Measurements from ENCODE around the gene N4BP2.
A peak's percentile ranks its signal among the peaks of the same experiment; 100 is the strongest.

Gene N4BP2

DNA sequence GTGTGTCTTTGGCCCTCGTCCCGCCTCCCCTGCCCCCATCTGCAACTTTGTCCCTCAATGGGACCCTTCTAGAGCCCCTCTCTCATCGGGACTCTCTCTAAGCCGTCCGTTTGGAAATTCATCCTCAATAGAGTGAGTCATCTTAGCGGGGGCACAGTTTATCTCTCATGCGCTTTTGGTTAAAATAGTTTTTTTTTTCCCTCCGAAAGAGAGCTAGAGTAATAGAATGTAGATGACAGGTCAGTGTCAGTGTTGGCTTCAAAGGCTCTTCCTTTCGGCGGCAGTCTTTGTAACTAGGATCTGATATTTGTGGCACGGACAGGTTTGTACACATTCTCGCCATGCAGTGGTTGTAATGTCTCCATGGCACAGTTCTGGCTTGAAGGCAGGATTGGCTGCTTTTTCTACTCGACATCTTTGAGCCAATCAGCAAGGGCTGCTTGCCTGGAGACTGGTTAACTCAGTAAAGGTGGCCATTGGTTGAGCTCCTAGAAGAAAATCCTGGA is 989 bp downstream of the N4BP2 start (continued):
- TF ChIP-seq, protein P1, sequence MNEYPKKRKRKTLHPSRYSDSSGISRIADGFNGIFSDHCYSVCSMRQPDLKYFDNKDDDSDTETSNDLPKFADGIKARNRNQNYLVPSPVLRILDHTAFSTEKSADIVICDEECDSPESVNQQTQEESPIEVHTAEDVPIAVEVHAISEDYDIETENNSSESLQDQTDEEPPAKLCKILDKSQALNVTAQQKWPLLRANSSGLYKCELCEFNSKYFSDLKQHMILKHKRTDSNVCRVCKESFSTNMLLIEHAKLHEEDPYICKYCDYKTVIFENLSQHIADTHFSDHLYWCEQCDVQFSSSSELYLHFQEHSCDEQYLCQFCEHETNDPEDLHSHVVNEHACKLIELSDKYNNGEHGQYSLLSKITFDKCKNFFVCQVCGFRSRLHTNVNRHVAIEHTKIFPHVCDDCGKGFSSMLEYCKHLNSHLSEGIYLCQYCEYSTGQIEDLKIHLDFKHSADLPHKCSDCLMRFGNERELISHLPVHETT (tag by site-specific recombination; IDR thresholded peaks at IDR 0.05) = no peak
- TF ChIP-seq ZNF184 (tag by site-specific recombination; IDR thresholded peaks at IDR 0.05) (no peak), ZBTB7A (tag by site-specific recombination; IDR thresholded peaks at IDR 0.05; ENCODE audit: low read depth) (no peak), GLIS1 (tag by site-specific recombination; IDR thresholded peaks at IDR 0.05) (no peak), ZNF19 (tag by site-specific recombination; IDR thresholded peaks at IDR 0.05; ENCODE audit: low read depth) (no peak), ZXDB (tag by site-specific recombination; IDR thresholded peaks at IDR 0.05) (no peak), ZNF768 (tag by site-specific recombination; IDR thresholded peaks at IDR 0.05) (no peak), IKZF3 (tag by site-specific recombination; IDR thresholded peaks at IDR 0.05) (no peak), KLF8 (tag by site-specific recombination; IDR thresholded peaks at IDR 0.05) (no peak), KLF10 (tag by site-specific recombination; IDR thresholded peaks at IDR 0.05) (0 out of 2 replicates have a peak, but pooled peaks have one; percentile 5), SP7 (tag by site-specific recombination; IDR thresholded peaks at IDR 0.05) (no peak), ZIC2 (tag by site-specific recombination; IDR thresholded peaks at IDR 0.05) (peak; percentile 2; the same call in 1 of the 2 replicates), ZNF121 (tag by site-specific recombination; IDR thresholded peaks at IDR 0.05) (no peak), ZNF391 (tag by site-specific recombination; IDR thresholded peaks at IDR 0.05; ENCODE audit: borderline replicate concordance, low read depth) (no peak), ZNF571 (tag by site-specific recombination; IDR thresholded peaks at IDR 0.05) (no peak)
- TF ChIP-seq, protein P2, sequence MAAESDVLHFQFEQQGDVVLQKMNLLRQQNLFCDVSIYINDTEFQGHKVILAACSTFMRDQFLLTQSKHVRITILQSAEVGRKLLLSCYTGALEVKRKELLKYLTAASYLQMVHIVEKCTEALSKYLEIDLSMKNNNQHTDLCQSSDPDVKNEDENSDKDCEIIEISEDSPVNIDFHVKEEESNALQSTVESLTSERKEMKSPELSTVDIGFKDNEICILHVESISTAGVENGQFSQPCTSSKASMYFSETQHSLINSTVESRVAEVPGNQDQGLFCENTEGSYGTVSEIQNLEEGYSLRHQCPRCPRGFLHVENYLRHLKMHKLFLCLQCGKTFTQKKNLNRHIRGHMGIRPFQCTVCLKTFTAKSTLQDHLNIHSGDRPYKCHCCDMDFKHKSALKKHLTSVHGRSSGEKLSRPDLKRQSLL (tag by site-specific recombination; IDR thresholded peaks at IDR 0.05) = 0 out of 2 replicates have a peak, but pooled peaks have one; percentile 3
- TF ChIP-seq, protein P3, sequence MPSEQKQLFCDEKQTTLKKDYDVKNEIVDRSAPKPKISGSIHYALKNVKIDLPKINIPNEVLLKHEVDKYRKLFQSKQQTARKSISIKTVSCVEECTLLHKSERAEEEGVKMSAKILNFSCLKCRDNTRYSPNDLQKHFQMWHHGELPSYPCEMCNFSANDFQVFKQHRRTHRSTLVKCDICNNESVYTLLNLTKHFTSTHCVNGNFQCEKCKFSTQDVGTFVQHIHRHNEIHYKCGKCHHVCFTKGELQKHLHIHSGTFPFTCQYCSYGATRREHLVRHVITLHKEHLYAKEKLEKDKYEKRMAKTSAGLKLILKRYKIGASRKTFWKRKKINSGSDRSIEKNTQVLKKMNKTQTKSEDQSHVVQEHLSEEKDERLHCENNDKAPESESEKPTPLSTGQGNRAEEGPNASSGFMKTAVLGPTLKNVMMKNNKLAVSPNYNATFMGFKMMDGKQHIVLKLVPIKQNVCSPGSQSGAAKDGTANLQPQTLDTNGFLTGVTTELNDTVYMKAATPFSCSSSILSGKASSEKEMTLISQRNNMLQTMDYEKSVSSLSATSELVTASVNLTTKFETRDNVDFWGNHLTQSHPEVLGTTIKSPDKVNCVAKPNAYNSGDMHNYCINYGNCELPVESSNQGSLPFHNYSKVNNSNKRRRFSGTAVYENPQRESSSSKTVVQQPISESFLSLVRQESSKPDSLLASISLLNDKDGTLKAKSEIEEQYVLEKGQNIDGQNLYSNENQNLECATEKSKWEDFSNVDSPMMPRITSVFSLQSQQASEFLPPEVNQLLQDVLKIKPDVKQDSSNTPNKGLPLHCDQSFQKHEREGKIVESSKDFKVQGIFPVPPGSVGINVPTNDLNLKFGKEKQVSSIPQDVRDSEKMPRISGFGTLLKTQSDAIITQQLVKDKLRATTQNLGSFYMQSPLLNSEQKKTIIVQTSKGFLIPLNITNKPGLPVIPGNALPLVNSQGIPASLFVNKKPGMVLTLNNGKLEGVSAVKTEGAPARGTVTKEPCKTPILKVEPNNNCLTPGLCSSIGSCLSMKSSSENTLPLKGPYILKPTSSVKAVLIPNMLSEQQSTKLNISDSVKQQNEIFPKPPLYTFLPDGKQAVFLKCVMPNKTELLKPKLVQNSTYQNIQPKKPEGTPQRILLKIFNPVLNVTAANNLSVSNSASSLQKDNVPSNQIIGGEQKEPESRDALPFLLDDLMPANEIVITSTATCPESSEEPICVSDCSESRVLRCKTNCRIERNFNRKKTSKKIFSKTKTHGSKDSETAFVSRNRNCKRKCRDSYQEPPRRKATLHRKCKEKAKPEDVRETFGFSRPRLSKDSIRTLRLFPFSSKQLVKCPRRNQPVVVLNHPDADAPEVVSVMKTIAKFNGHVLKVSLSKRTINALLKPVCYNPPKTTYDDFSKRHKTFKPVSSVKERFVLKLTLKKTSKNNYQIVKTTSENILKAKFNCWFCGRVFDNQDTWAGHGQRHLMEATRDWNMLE (tag by site-specific recombination; conservative IDR thresholded peaks at IDR 0.05; ENCODE audit: low read depth) = no peak
- TF ChIP-seq, protein P4, sequence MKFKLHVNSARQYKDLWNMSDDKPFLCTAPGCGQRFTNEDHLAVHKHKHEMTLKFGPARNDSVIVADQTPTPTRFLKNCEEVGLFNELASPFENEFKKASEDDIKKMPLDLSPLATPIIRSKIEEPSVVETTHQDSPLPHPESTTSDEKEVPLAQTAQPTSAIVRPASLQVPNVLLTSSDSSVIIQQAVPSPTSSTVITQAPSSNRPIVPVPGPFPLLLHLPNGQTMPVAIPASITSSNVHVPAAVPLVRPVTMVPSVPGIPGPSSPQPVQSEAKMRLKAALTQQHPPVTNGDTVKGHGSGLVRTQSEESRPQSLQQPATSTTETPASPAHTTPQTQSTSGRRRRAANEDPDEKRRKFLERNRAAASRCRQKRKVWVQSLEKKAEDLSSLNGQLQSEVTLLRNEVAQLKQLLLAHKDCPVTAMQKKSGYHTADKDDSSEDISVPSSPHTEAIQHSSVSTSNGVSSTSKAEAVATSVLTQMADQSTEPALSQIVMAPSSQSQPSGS (tag by site-specific recombination; IDR thresholded peaks at IDR 0.05; ENCODE audit: low read depth) = no peak

DNA sequence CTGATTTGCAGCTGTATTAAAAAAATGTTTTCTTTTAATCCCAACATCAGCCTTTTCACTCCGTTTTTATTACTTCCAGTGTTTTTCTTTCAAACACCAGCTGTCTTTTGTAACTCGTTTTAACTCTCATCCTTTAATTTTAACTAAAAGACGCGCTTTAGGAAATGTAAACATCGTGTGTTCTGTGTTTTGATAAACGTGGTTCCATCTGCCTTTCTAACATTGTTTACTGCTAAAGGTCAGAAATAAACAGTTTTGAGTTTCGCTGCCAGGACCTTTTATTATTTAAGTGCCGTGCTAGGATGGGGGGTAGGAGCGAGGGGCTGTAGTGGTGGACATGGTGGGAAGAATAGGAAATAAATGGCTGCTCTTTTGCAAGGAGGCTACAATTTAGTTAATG is 1.5 kb downstream of the N4BP2 start:
- no peaks in the 10 kb centered on the region for H3K4me1 ChIP-seq (ENCODE audit: control insufficient read depth, insufficient read depth, low read length)
- H3K27ac ChIP-seq (ENCODE audit: extremely low read depth, low read depth, low read length) = peak overlapping the region; percentile 96; the same call in 1 of the 2 replicates
- H3K9me3 ChIP-seq (ENCODE audit: control insufficient read depth, insufficient read depth, low read depth, low read length) = no peaks in the 10 kb centered on the region
- CTCF ChIA-PET = interaction anchor here (0.6 to 0.7 kb wide), 4 partner anchors 56 to 1389 kb away, joined by 3 to 6 read pairs (median 4); no protein-coding TSS in a partner anchor
- POLR2A ChIA-PET = interaction anchor here (1.0 to 1.4 kb wide), 6 partner anchors 9 to 599 kb away, joined by 3 to 5 read pairs (median 3); partner anchors contain the start of genes LIAS, RPL9, SMIM14 and UBE2K
- H3K4me3 ChIP-seq (ENCODE audit: low read depth, low read length) = peak overlapping the region; percentile 30
- H3K36me3 ChIP-seq (ENCODE audit: control insufficient read depth in 2 of 2, insufficient read depth in 1 of 2, low read length in 2 of 2) = peaks cover 0 to 10% of the 10 kb centered on the region in 2 experiments; a peak in 2 of 3 replicates
- TF ChIP-seq, protein P5, sequence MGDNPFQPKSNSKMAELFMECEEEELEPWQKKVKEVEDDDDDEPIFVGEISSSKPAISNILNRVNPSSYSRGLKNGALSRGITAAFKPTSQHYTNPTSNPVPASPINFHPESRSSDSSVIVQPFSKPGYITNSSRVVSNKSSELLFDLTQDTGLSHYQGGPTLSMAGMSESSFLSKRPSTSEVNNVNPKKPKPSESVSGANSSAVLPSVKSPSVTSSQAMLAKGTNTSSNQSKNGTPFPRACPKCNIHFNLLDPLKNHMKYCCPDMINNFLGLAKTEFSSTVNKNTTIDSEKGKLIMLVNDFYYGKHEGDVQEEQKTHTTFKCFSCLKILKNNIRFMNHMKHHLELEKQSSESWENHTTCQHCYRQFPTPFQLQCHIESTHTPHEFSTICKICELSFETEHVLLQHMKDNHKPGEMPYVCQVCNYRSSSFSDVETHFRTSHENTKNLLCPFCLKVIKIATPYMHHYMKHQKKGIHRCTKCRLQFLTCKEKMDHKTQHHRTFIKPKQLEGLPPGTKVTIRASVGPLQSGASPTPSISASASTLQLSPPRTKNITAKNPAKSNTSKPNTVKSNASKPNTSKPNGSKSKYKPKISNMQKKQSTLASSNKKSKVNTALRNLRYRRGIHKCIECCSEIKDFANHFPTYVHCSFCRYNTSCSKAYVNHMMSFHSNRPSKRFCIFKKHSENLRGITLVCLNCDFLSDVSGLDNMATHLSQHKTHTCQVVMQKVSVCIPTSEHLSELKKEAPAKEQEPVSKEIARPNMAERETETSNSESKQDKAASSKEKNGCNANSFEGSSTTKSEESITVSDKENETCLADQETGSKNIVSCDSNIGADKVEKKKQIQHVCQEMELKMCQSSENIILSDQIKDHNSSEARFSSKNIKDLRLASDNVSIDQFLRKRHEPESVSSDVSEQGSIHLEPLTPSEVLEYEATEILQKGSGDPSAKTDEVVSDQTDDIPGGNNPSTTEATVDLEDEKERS (tag by site-specific recombination; IDR thresholded peaks at IDR 0.05) = no peak
- TF ChIP-seq, protein P6, sequence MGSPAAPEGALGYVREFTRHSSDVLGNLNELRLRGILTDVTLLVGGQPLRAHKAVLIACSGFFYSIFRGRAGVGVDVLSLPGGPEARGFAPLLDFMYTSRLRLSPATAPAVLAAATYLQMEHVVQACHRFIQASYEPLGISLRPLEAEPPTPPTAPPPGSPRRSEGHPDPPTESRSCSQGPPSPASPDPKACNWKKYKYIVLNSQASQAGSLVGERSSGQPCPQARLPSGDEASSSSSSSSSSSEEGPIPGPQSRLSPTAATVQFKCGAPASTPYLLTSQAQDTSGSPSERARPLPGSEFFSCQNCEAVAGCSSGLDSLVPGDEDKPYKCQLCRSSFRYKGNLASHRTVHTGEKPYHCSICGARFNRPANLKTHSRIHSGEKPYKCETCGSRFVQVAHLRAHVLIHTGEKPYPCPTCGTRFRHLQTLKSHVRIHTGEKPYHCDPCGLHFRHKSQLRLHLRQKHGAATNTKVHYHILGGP (tag by site-specific recombination; IDR thresholded peaks at IDR 0.05) = peak; percentile 77
- peak; percentile 67 for TF ChIP-seq FEZF1 (tag by site-specific recombination; IDR thresholded peaks at IDR 0.05)

All from HEK293 (cell line).